ENCODE data around the gene EML4. TPM values are rescaled to one million over a fixed set of nuclear protein-coding genes. Genes with fewer than 3 reads are reported as not detected.

Gene EML4
- total and polyA plus RNA-seq, 10 of the 15 experiments (the other 5 are each of a cell fraction or from before 2014, with no cell fraction given) = 23.1 to 91.3 (median 77.4) TPM

DNA sequence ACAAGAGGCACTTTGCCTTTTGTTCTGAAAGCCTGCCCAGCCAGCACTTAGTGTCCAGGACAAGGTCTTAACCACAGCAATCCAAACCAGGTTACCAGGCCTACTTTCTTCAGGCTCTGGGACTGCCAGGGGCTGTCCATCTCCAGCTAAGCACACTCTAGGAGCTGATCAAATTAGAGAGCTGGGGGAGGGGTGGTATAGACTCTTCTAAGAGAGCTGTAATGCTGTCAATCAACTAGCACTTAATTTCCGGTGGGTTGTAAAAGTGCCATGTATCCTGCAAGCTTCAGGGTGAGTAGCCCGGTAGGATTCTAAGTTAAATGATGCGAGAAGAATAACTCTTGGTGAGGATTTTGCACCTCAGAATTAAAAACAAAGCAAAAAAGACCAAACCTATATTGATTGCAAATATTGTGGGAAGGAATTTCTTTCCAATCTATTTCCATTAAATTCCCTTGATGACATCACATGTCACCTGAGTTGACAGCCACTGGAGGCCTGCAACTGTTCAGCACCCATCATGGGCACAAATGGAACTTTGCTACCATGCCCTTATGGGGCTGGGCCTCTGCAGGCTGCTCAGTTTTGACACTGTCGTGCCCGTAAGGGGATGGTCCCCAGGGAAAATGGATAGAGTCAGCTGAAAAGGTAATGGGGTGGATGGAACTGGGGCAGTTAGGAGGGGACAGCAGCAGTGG is 200.5 kb downstream of the EML4 start:
- POLR2A ChIA-PET = no interaction called here
- intact Hi-C loops (cut with micrococcal nuclease; ENCODE audit: unreplicated experiment) = loop anchor here (10.0 kb wide), 1 partner anchor 425 kb away; the partner anchor contains the start of gene HAAO
- FAIRE-seq = no peak
- TF ChIP-seq, protein P1, sequence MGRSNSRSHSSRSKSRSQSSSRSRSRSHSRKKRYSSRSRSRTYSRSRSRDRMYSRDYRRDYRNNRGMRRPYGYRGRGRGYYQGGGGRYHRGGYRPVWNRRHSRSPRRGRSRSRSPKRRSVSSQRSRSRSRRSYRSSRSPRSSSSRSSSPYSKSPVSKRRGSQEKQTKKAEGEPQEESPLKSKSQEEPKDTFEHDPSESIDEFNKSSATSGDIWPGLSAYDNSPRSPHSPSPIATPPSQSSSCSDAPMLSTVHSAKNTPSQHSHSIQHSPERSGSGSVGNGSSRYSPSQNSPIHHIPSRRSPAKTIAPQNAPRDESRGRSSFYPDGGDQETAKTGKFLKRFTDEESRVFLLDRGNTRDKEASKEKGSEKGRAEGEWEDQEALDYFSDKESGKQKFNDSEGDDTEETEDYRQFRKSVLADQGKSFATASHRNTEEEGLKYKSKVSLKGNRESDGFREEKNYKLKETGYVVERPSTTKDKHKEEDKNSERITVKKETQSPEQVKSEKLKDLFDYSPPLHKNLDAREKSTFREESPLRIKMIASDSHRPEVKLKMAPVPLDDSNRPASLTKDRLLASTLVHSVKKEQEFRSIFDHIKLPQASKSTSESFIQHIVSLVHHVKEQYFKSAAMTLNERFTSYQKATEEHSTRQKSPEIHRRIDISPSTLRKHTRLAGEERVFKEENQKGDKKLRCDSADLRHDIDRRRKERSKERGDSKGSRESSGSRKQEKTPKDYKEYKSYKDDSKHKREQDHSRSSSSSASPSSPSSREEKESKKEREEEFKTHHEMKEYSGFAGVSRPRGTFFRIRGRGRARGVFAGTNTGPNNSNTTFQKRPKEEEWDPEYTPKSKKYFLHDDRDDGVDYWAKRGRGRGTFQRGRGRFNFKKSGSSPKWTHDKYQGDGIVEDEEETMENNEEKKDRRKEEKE (IDR thresholded peaks at IDR 0.05) = no peak
- TF ChIP-seq BCL11A (IDR thresholded peaks at IDR 0.05; ENCODE audit: low read depth, low read length) = no peak
- no peak for TF ChIP-seq RBBP5 (conservative IDR thresholded peaks at IDR 0.05)
- TF ChIP-seq, protein P2, sequence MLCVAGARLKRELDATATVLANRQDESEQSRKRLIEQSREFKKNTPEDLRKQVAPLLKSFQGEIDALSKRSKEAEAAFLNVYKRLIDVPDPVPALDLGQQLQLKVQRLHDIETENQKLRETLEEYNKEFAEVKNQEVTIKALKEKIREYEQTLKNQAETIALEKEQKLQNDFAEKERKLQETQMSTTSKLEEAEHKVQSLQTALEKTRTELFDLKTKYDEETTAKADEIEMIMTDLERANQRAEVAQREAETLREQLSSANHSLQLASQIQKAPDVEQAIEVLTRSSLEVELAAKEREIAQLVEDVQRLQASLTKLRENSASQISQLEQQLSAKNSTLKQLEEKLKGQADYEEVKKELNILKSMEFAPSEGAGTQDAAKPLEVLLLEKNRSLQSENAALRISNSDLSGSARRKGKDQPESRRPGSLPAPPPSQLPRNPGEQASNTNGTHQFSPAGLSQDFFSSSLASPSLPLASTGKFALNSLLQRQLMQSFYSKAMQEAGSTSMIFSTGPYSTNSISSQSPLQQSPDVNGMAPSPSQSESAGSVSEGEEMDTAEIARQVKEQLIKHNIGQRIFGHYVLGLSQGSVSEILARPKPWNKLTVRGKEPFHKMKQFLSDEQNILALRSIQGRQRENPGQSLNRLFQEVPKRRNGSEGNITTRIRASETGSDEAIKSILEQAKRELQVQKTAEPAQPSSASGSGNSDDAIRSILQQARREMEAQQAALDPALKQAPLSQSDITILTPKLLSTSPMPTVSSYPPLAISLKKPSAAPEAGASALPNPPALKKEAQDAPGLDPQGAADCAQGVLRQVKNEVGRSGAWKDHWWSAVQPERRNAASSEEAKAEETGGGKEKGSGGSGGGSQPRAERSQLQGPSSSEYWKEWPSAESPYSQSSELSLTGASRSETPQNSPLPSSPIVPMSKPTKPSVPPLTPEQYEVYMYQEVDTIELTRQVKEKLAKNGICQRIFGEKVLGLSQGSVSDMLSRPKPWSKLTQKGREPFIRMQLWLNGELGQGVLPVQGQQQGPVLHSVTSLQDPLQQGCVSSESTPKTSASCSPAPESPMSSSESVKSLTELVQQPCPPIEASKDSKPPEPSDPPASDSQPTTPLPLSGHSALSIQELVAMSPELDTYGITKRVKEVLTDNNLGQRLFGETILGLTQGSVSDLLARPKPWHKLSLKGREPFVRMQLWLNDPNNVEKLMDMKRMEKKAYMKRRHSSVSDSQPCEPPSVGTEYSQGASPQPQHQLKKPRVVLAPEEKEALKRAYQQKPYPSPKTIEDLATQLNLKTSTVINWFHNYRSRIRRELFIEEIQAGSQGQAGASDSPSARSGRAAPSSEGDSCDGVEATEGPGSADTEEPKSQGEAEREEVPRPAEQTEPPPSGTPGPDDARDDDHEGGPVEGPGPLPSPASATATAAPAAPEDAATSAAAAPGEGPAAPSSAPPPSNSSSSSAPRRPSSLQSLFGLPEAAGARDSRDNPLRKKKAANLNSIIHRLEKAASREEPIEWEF (IDR thresholded peaks at IDR 0.05; ENCODE audit: insufficient replicate concordance, low read depth, low read length) = no peak
- no peak for TF ChIP-seq BHLHE40 (IDR thresholded peaks at IDR 0.05; ENCODE audit: borderline replicate concordance in 1 of 2, low read depth in 2 of 2, low read length in 1 of 2)
- TF ChIP-seq, protein P3, sequence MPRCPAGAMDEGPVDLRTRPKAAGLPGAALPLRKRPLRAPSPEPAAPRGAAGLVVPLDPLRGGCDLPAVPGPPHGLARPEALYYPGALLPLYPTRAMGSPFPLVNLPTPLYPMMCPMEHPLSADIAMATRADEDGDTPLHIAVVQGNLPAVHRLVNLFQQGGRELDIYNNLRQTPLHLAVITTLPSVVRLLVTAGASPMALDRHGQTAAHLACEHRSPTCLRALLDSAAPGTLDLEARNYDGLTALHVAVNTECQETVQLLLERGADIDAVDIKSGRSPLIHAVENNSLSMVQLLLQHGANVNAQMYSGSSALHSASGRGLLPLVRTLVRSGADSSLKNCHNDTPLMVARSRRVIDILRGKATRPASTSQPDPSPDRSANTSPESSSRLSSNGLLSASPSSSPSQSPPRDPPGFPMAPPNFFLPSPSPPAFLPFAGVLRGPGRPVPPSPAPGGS (IDR thresholded peaks at IDR 0.05; ENCODE audit: borderline replicate concordance, insufficient read depth, low read depth, low read length, poor library complexity, severe bottlenecking) = no peak
- no peak for TF ChIP-seq ATF7 (IDR thresholded peaks at IDR 0.05; ENCODE audit: low read depth)
- TF ChIP-seq POLR2A (IDR thresholded peaks at IDR 0.05; ENCODE audit: low read depth, low read length) = no peak
- TF ChIP-seq, protein P4, sequence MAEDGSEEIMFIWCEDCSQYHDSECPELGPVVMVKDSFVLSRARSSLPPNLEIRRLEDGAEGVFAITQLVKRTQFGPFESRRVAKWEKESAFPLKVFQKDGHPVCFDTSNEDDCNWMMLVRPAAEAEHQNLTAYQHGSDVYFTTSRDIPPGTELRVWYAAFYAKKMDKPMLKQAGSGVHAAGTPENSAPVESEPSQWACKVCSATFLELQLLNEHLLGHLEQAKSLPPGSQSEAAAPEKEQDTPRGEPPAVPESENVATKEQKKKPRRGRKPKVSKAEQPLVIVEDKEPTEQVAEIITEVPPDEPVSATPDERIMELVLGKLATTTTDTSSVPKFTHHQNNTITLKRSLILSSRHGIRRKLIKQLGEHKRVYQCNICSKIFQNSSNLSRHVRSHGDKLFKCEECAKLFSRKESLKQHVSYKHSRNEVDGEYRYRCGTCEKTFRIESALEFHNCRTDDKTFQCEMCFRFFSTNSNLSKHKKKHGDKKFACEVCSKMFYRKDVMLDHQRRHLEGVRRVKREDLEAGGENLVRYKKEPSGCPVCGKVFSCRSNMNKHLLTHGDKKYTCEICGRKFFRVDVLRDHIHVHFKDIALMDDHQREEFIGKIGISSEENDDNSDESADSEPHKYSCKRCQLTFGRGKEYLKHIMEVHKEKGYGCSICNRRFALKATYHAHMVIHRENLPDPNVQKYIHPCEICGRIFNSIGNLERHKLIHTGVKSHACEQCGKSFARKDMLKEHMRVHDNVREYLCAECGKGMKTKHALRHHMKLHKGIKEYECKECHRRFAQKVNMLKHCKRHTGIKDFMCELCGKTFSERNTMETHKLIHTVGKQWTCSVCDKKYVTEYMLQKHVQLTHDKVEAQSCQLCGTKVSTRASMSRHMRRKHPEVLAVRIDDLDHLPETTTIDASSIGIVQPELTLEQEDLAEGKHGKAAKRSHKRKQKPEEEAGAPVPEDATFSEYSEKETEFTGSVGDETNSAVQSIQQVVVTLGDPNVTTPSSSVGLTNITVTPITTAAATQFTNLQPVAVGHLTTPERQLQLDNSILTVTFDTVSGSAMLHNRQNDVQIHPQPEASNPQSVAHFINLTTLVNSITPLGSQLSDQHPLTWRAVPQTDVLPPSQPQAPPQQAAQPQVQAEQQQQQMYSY (CRISPR knock-in tag; IDR thresholded peaks at IDR 0.05) = no peak

More for the DNA sequence above, 200.5 kb downstream of the EML4 start:
- no peak overlapping the region for H3K4me3 ChIP-seq
- ChIA-PET RAD21 (ENCODE audit: unreplicated experiment) (no interaction called here), CTCF (no interaction called here), SMC1A (ENCODE audit: uncharacterized antibody, unreplicated experiment) (no interaction called here)
- no peak for ATAC-seq
- H3K9ac ChIP-seq (ENCODE audit: control insufficient read depth, insufficient read depth, low read length) = no peak overlapping the region
- H3K36me3 ChIP-seq (ENCODE audit: control insufficient read depth in 2 of 2, insufficient read depth in 2 of 2, low read length in 1 of 2) = no peaks in the 10 kb centered on the region
- no peaks in the 10 kb centered on the region; a peak in 1 of 4 replicates for H3K27me3 ChIP-seq (replicated peaks in 1 of 2; ENCODE audit: control insufficient read depth in 2 of 2, insufficient read depth in 2 of 2, low read length in 1 of 2)
- H3K27ac ChIP-seq (ENCODE audit: control insufficient read depth, insufficient read depth) = no peak overlapping the region
- in situ Hi-C loops (cut with MboI) = no loop called here
- no peak overlapping the region for H2AFZ ChIP-seq (ENCODE audit: control insufficient read depth, low read depth, low read length)
- no TSS peak for BruUV-seq (replicated peaks)
- H3K9me3 ChIP-seq (replicated peaks; ENCODE audit: control insufficient read depth, insufficient read depth, low read length) = no peaks in the 10 kb centered on the region
- H3K4me2 ChIP-seq (ENCODE audit: control insufficient read depth, insufficient read depth) = no peak overlapping the region
- 27% methylated on average over 5 of the region's 5 CpGs for WGBS (ENCODE audit: insufficient coverage, insufficient replicate concordance, low lambda C conversion rate, missing lambda C conversion rate)
- DNase-seq (ENCODE audit: low read depth, low spot score) = no peak
- no peaks in the 10 kb centered on the region for H3K79me2 ChIP-seq (ENCODE audit: control insufficient read depth, insufficient read depth, low read length)
- H3K4me1 ChIP-seq (ENCODE audit: control insufficient read depth, insufficient read depth, low read length) = no peaks in the 10 kb centered on the region
- H4K20me1 ChIP-seq (ENCODE audit: control insufficient read depth, insufficient read depth) = no peaks in the 10 kb centered on the region
